OCI-LY3 (cell line): ENCODE data around the gene APOL2.
A peak's percentile ranks its signal among the peaks of the same experiment; 100 is the strongest.

Source experiments
- H2AFZ ChIP-seq: fragments of 200-600, 300-600 bp; shearing (Covaris generic); 2 replicates; pipeline ENCODE4 v1.6.0; 2014; ENCODE audit warnings: antibody characterized with exemption, low read depth, low read length
- H3K27ac ChIP-seq: fragments of 200-600, 300-600 bp; sonication (generic); 2 replicates; pipeline ENCODE4 v1.5.1; 2014; ENCODE audit warnings: mild to moderate bottlenecking, low read length, moderate library complexity, mixed read lengths
- H3K27me3 ChIP-seq: fragments of 200-600, 300-600 bp; sonication (generic); 2 replicates; pipeline ENCODE4 v1.6.1; 2014; ENCODE audit warnings: low read depth, low read length, mixed read lengths
- H3K36me3 ChIP-seq: fragments of 200-600, 300-600 bp; sonication (generic); replicated peaks from 2 replicates; pipeline ENCODE3; 2014; ENCODE audit warnings: low read depth, low read length, mixed read lengths
- H3K4me1 ChIP-seq: fragments of 300-600, 200-600 bp; sonication (generic); 2 replicates; pipeline ENCODE4 v1.6.1; 2014; ENCODE audit warnings: low read length, mixed read lengths
- H3K4me2 ChIP-seq: fragments of 200-600, 300-600 bp; sonication (generic); 2 replicates; pipeline ENCODE4 v1.6.1; 2014; ENCODE audit warnings: low read length, mixed read lengths
- H3K4me3 ChIP-seq: fragments of 300-600, 200-600 bp; sonication (generic); 2 replicates; pipeline ENCODE4 v1.5.1; 2014; ENCODE audit warnings: antibody characterized with exemption, mild to moderate bottlenecking, low read length, moderate library complexity
- H3K79me2 ChIP-seq: fragments of 300-600, 200-600 bp; shearing (Covaris generic); 2 replicates; pipeline ENCODE4 v1.6.1; 2014; ENCODE audit warnings: mild to moderate bottlenecking, low read length, mixed read lengths
- H3K9ac ChIP-seq: fragments of 300-600, 200-600 bp; shearing (Covaris generic); 2 replicates; pipeline ENCODE4 v1.6.0; 2014; ENCODE audit warnings: mild to moderate bottlenecking, low read length, moderate library complexity
- H3K9me3 ChIP-seq: fragments of 200-600, 300-600 bp; shearing (Covaris generic); 2 replicates; pipeline ENCODE4 v1.6.1; 2014; ENCODE audit warnings: low read length, mixed read lengths; ENCODE audit not compliant: insufficient read depth
- H4K20me1 ChIP-seq: fragments of 200-600, 300-600 bp; sonication (generic); 2 replicates; pipeline ENCODE4 v1.6.1; 2016; ENCODE audit warnings: low read length, mixed read lengths; ENCODE audit not compliant: insufficient read depth
- CTCF ChIP-seq: fragments of 200-600, 300-600 bp; sonication (generic); IDR thresholded peaks from 2 replicates; pipeline ENCODE4 v1.5.1; 2014; ENCODE audit warnings: antibody characterized with exemption, low read length, low read depth
- EZH2phosphoT487 ChIP-seq: fragments of 200-600 bp; shearing (Covaris generic); IDR thresholded peaks from 2 replicates; pipeline ENCODE4 v1.6.1; 2018; ENCODE audit warnings: antibody characterized with exemption, mixed run types, low read depth

Gene APOL2

GRCh38 chr22:36259615-36260300 is 20.4 kb upstream of the APOL2 start:
- no peak overlapping the region for H2AFZ ChIP-seq
- peaks cover 60% of the 10 kb centered on the region for H4K20me1 ChIP-seq
- H3K27me3 ChIP-seq = no peaks in the 10 kb centered on the region
- peaks cover 42% of the 10 kb centered on the region for H3K4me1 ChIP-seq
- no peak overlapping the region for H3K4me2 ChIP-seq
- no peak overlapping the region for H3K4me3 ChIP-seq
- no peaks in the 10 kb centered on the region for H3K9me3 ChIP-seq
- TF ChIP-seq EZH2phosphoT487 (no peak), CTCF (no peak)
- no peak overlapping the region for H3K9ac ChIP-seq
- H3K79me2 ChIP-seq = peaks cover 72% of the 10 kb centered on the region
- peak overlapping the region; percentile 74; the same call in 1 of the 2 replicates for H3K27ac ChIP-seq
- peaks cover 83% of the 10 kb centered on the region for H3K36me3 ChIP-seq

GRCh38 chr22:36258701-36259614 is 19.6 kb upstream of the APOL2 start:
- H3K36me3 ChIP-seq = peaks cover 86% of the 10 kb centered on the region
- H3K9me3 ChIP-seq = no peaks in the 10 kb centered on the region
- peaks cover 50% of the 10 kb centered on the region for H3K4me1 ChIP-seq
- H3K27ac ChIP-seq = peak overlapping the region; percentile 74
- H3K79me2 ChIP-seq = peaks cover 80% of the 10 kb centered on the region
- peak overlapping the region; percentile 56 for H3K9ac ChIP-seq
- peak overlapping the region; percentile 64 for H3K4me3 ChIP-seq
- H3K4me2 ChIP-seq = peak overlapping the region; percentile 75
- no peak overlapping the region for H2AFZ ChIP-seq
- TF ChIP-seq CTCF (no peak), EZH2phosphoT487 (no peak)
- H4K20me1 ChIP-seq = peaks cover 57% of the 10 kb centered on the region
- no peaks in the 10 kb centered on the region for H3K27me3 ChIP-seq

- Histone ChIP-seq H3K27ac (peak overlapping the region; percentile 74), H3K4me1 (peaks cover 57% of the 10 kb centered on the region), H3K4me2 (peak overlapping the region; percentile 75), H3K4me3 (peak overlapping the region; percentile 64), H4K20me1 (peaks cover 50% of the 10 kb centered on the region), H3K27me3 (no peaks in the 10 kb centered on the region), H2AFZ (no peak overlapping the region), H3K9me3 (no peaks in the 10 kb centered on the region), H3K79me2 (peaks cover 89% of the 10 kb centered on the region), H3K36me3 (peaks cover 85% of the 10 kb centered on the region), H3K9ac (peak overlapping the region; percentile 56)
- no peak for TF ChIP-seq CTCF
- TF ChIP-seq EZH2phosphoT487 = no peak
These were observed 18.8 kb upstream of the APOL2 start for GRCh38 chr22:36257948-36258670.
